WERI-Rb-1 (cell line): ENCODE results near the gene ERGIC3.
A peak's percentile ranks its signal among the peaks of the same experiment; 100 is the strongest.
"Not testable (repeated sequence)": the region's sequence is repeated elsewhere in the genome, so short reads cannot be mapped to it uniquely, and the experiment has no call there.

Experiments used
- DNase-seq: peaks from one replicate; pipeline ENCODE4 v3.0.0-alpha.2; 2020
- H3K27ac ChIP-seq: fragments of 250-450 bp; sonication (Bioruptor Pico); 2 replicates; pipeline ENCODE4 v1.5.1; 2020; ENCODE audit warnings: mild to moderate bottlenecking, moderate library complexity
- H3K27me3 ChIP-seq: fragments of 250-450 bp; sonication (Bioruptor Pico); 2 replicates; pipeline ENCODE4 v1.5.1; 2021; ENCODE audit warnings: mild to moderate bottlenecking, low read depth, moderate library complexity; ENCODE audit not compliant: insufficient read depth, severe bottlenecking
- H3K36me3 ChIP-seq: fragments of 250-450 bp; sonication (Bioruptor Pico); 2 replicates; pipeline ENCODE4 v1.5.1; 2020; ENCODE audit warnings: mild to moderate bottlenecking, moderate library complexity
- H3K4me3 ChIP-seq: 2 replicates; pipeline ENCODE4 v1.5.1; 2011; ENCODE audit warnings: low read depth, mild to moderate bottlenecking, control low read depth, low read length
- H3K9me3 ChIP-seq: fragments of 250-450 bp; sonication (Bioruptor Pico); 2 replicates; pipeline ENCODE4 v1.5.1; 2021; ENCODE audit warnings: mild to moderate bottlenecking, moderate library complexity; ENCODE audit not compliant: severe bottlenecking
- TF ChIP-seq, protein P1 (sequence below): IDR thresholded peaks from 2 replicates; pipeline ENCODE4 v1.5.1; 2011; ENCODE audit warnings: low read depth, mild to moderate bottlenecking, control low read depth, inconsistent platforms, low read length

The ERGIC3 gene

DNA sequence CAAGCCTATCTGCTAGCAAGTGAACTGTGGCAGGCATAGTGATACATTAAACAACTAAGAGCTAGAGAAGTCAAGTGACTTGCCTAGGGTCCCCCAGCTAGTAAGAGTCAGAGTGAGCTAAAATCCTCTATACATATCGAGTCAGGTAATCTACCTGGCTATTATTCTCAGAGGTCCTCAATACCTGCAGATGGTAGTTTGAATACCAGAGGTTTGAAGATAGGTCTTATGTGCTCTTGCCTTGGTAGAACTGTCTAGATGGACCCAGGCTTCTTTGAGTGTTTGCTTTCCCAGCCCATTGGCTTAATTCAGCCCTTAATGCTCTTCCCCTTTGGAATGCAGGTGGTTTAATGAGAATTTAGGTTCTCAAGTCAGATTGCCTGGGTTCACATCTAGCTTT, 1.1 kb downstream of the ERGIC3 start:
- no peak for DNase-seq
- H3K36me3 ChIP-seq: peaks cover 28% of the 10 kb centered on the region
- H3K4me3 ChIP-seq: no peak overlapping the region
- H3K27me3 ChIP-seq: no peaks in the 10 kb centered on the region
- TF ChIP-seq, protein P1, sequence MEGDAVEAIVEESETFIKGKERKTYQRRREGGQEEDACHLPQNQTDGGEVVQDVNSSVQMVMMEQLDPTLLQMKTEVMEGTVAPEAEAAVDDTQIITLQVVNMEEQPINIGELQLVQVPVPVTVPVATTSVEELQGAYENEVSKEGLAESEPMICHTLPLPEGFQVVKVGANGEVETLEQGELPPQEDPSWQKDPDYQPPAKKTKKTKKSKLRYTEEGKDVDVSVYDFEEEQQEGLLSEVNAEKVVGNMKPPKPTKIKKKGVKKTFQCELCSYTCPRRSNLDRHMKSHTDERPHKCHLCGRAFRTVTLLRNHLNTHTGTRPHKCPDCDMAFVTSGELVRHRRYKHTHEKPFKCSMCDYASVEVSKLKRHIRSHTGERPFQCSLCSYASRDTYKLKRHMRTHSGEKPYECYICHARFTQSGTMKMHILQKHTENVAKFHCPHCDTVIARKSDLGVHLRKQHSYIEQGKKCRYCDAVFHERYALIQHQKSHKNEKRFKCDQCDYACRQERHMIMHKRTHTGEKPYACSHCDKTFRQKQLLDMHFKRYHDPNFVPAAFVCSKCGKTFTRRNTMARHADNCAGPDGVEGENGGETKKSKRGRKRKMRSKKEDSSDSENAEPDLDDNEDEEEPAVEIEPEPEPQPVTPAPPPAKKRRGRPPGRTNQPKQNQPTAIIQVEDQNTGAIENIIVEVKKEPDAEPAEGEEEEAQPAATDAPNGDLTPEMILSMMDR: no peak
- no peak overlapping the region; the same call in 1 of the 2 replicates for H3K27ac ChIP-seq
- H3K9me3 ChIP-seq: no peaks in the 10 kb centered on the region

DNA sequence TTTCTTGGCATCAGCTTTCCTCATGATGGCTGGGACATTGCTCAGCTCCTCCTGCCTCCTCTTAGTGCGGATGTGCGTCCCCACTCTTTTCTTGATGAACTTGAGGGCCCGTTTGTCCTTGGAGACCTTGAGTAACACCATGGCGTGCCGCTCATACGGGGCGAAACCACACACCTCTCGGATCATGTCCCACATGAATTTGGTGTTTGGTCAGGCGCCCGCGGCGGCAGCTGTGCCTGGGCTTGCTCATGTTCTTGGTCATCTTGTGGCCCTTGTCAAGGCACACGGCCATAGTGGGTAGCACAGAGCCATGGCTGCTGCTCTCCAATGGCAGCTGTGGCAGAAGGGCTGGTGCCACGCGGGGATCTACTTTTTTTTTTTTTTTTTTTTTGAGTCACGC, 2.6 kb downstream of the ERGIC3 start:
- no peak overlapping the region for H3K27ac ChIP-seq
- TF ChIP-seq, protein P1: no peak
- peaks cover 42% of the 10 kb centered on the region for H3K36me3 ChIP-seq
- no peaks in the 10 kb centered on the region for H3K9me3 ChIP-seq
- no peaks in the 10 kb centered on the region for H3K27me3 ChIP-seq
- no peak overlapping the region for H3K4me3 ChIP-seq
- no peak for DNase-seq

DNA sequence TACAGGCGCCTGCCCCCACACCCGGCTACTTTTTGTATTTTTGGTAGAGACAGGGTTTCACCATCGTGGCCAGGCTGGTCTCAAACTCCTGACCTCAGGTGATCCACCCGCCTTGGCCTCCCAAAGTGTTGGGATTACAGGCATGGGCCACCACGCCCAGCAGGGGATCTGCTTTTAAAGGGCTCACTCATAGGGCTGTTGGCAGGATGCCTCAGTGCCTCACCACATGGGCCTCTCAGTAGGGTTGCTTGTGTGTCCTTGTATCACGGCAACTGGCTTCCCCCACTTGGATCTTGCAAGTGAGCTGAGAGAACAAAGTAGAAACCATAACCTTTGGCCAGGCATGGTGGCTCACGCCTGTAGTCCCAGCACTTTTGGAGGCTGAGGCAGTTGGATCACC, 3.1 kb downstream of the ERGIC3 start:
- DNase-seq, H3K9me3 ChIP-seq, H3K27ac ChIP-seq, H3K4me3 ChIP-seq, H3K27me3 ChIP-seq: not testable (repeated sequence)
- peaks cover 47% of the 10 kb centered on the region for H3K36me3 ChIP-seq

DNA sequence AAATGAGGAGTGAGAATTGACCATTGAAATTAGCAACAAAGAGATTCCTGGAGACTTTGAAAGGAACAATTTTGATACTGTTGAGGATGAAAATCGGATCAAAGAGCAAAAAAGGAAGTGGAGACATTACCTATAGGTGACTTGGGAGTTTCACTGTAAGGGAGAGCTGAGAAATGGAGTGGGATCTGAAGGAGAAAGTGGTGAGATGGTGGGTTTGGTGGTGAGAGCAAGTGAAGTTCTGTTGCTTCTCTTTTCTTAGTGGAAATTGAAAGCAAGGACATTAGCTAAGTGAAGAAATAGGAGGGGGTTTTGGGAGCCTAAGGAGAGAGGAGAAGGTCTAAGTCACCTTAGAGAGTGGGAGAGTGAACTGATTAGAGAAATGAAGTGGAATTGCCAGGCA, 4.2 kb downstream of the ERGIC3 start:
- H3K27me3 ChIP-seq: no peaks in the 10 kb centered on the region
- H3K27ac ChIP-seq: no peak overlapping the region; the same call in 1 of the 2 replicates
- no peaks in the 10 kb centered on the region for H3K9me3 ChIP-seq
- no peak overlapping the region for H3K4me3 ChIP-seq
- TF ChIP-seq, protein P1: no peak
- peaks cover 59% of the 10 kb centered on the region for H3K36me3 ChIP-seq
- DNase-seq: no peak

DNA sequence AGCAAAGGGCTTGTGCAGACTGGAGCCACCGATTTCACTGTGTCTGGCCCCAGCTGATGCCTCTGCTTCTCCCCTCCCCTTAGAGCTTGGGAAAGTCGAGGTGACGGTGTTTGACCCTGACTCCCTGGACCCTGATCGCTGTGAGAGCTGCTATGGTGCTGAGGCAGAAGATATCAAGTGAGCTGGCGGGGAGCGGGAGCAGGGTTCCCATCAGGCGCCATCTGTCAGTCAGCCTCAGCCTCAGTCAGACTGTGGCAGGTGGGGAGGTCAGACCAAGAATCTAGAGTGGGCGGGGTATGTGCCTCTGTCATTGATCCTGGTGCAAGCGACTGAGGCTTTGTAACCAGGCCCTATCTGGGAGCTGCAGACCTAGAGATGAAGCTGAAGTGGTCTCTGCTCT, 5.5 kb downstream of the ERGIC3 start:
- peak; percentile 93 for DNase-seq
- TF ChIP-seq, protein P1: no peak

DNA sequence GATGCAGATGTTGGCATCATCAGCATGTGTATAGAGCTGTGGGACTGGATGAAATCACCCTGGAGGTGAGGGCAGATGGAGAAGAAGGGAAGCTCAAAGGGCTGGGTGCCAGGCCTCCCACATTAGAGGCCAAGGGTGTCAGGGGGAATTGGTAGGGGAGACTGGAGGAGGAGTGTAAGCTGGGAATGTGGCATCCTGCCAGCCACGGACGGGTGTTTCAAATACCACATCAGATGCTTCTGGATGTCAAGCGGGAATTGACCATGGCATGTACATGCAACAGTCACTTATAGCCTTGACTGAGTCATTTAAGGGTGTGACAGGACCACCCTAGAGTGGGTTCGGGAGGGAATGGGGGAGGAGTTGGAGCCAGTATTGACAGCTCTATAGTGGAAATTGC, 9.6 kb downstream of the ERGIC3 start:
- no peaks in the 10 kb centered on the region for H3K9me3 ChIP-seq
- H3K27me3 ChIP-seq: no peaks in the 10 kb centered on the region
- TF ChIP-seq, protein P1: no peak
- no peak overlapping the region for H3K4me3 ChIP-seq
- peaks cover 59% of the 10 kb centered on the region for H3K36me3 ChIP-seq
- DNase-seq: no peak
- no peak overlapping the region for H3K27ac ChIP-seq

More for the DNA sequence above, 5.5 kb downstream of the ERGIC3 start:
- no peak overlapping the region for H3K4me3 ChIP-seq
- peaks cover 71% of the 10 kb centered on the region for H3K36me3 ChIP-seq
- no peaks in the 10 kb centered on the region for H3K9me3 ChIP-seq
- H3K27ac ChIP-seq: peak overlapping the region; percentile 72
- H3K27me3 ChIP-seq: no peaks in the 10 kb centered on the region
